Erythroblast (primary cell): ENCODE data around the gene PVALB.

Experiments
- GATA1 ChIP-seq: IDR thresholded peaks from 2 replicates; pipeline ENCODE4 v1.6.1; 2011; ENCODE audit warnings: low read depth, mild to moderate bottlenecking, control low read depth, low read length, moderate library complexity
- POLR2A ChIP-seq: IDR thresholded peaks from 2 replicates; pipeline ENCODE4 v1.6.1; 2011; ENCODE audit warnings: mild to moderate bottlenecking, low read length

- TF ChIP-seq POLR2A, result no peak
- no peak for TF ChIP-seq GATA1
Measured at GRCh38 chr22:36790648-36791047, 26.2 kb downstream of the PVALB start.
